PC-3 (cell line): ENCODE results near the gene KLHL15.

Source experiments
- EZH2phosphoT487 ChIP-seq: fragments of 300-600 bp; sonication (generic); IDR thresholded peaks from 2 replicates; pipeline ENCODE4 v1.6.1; 2018; ENCODE audit warnings: mild to moderate bottlenecking, antibody characterized with exemption, low read length, borderline replicate concordance
- TF ChIP-seq, protein P1 (sequence below): fragments of 300-600 bp; sonication (generic); conservative IDR thresholded peaks from 2 replicates; pipeline ENCODE4 v1.5.1; 2017; ENCODE audit warnings: antibody characterized with exemption, low read depth, mild to moderate bottlenecking, low read length

DNA sequence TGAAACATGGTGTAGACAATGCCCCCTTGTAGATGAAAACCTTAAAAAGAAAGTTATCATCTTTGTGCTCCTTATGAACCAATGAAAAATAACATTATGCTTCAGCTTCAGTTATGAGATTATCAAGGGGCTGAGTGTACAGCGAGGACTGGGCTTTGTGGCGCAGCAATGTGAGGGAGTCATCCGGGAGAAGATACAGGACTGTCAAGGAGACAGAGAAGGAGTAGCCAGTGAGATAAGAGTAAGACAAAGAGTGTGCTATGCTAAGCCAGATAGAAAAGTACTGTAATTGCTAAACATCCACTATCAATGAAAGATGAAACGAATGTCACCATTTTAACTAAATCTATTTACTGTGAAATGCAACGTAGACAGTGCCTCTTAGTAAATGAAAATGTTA, 3.6 kb upstream of the KLHL15 start:
- TF ChIP-seq, protein P1, sequence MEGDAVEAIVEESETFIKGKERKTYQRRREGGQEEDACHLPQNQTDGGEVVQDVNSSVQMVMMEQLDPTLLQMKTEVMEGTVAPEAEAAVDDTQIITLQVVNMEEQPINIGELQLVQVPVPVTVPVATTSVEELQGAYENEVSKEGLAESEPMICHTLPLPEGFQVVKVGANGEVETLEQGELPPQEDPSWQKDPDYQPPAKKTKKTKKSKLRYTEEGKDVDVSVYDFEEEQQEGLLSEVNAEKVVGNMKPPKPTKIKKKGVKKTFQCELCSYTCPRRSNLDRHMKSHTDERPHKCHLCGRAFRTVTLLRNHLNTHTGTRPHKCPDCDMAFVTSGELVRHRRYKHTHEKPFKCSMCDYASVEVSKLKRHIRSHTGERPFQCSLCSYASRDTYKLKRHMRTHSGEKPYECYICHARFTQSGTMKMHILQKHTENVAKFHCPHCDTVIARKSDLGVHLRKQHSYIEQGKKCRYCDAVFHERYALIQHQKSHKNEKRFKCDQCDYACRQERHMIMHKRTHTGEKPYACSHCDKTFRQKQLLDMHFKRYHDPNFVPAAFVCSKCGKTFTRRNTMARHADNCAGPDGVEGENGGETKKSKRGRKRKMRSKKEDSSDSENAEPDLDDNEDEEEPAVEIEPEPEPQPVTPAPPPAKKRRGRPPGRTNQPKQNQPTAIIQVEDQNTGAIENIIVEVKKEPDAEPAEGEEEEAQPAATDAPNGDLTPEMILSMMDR = no peak
- TF ChIP-seq EZH2phosphoT487 = no peak
